HG03280 (cell line): ENCODE results near the gene PRR9.
"Not testable (repeated sequence)": the region's sequence is repeated elsewhere in the genome, so short reads cannot be mapped to it uniquely, and the experiment has no call there.

Source experiments
- ATAC-seq: cut with Tn5 transposase; IDR thresholded peaks from one replicate; pipeline ENCODE4 v1.9.1; 2021; ENCODE audit warnings: mild to moderate bottlenecking, moderate library complexity; ENCODE audit not compliant: unreplicated experiment

The PRR9 gene

GRCh38 chr1:153217212-153217611, at the start of gene PRR9:
Gene PRR9, plus strand, starts transcription at chr1:153217584. Its CDS starts 561 bp downstream, at chr1:153218145.
- no peak for ATAC-seq

DNA sequence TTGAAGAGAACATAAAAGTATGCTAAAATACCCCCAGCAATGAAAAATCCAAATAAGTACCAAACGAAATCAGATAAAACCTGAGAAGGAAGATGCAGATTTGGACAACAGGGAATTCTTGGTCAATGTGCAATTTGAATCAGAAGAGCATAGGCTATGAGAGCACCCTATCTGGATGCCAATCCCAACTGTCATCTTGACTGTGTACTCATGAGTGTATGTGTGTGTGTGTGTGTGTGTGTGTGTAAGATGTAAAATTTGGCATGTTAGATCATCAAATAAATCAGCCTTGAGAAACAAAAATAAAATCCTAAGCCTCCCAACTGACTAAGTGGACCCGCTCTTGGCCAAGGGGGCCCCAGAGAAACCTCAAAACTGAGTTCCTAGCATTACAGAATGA, 48.7 kb upstream of the PRR9 start:
- ATAC-seq: no peak

DNA sequence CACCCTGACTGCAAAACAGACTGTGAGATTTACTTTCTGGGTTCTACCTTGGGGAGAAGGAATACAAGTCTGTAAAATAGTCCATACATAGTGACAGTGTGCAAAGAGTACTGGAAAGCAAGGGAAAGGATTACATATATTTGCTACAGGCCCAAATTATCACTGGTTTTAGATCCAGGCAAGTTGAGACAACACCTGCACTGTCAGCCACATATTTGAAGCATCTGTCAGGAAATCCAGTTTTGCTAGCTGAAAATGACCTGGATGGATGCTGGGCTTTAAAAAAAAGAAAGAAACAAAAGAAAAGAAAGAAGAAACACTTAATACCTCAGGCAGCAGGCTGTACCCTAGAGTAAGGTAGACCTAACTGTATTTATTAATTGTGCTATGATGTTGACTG, 42.8 kb upstream of the PRR9 start:
- ATAC-seq: no peak

DNA sequence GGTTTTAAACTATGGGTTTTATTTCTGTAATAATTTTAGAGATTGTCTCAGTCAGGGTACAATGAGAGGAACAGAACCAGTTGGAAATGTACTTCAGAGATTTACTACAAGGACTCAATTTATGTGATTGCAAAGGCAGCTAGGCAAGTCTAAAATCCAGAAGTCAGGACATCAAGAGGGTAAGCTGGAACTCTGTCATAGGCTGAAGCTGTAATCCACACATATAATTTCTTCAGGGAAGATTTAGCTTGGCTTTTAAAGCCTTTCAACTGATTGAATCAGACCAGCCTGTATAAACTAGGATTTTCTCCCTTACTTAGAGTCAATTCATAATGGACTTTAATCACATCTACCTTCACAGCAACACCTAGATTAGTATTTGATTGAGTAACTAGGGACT, 38.5 kb upstream of the PRR9 start:
- no peak for ATAC-seq

GRCh38 chr1:153180556-153180955, 36.8 kb upstream of the PRR9 start:
- no peak for ATAC-seq

- ATAC-seq: not testable (repeated sequence)
These were observed 29.1 kb upstream of the PRR9 start for GRCh38 chr1:153188301-153188700.

DNA sequence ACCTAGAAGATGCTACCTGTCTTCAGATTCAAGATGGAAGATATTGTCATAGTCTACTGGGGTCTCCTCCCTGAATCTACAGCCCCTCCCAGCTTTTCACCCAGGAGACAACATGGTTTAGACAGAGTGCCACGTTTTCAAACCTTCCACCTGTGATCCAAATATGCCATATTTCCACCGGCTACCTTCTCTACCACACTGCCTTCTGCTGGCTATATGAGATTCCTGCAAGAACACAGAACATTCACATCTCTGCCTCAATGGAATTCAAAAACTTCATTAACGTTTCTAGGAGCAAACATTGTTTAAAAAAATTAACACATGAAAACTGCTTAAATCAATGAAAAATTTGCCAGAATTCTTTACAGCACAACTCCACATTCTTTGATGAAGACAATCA, 27.0 kb upstream of the PRR9 start:
- ATAC-seq: no peak

- ATAC-seq: no peak
These were observed 24.7 kb upstream of the PRR9 start for GRCh38 chr1:153192697-153193096.

DNA sequence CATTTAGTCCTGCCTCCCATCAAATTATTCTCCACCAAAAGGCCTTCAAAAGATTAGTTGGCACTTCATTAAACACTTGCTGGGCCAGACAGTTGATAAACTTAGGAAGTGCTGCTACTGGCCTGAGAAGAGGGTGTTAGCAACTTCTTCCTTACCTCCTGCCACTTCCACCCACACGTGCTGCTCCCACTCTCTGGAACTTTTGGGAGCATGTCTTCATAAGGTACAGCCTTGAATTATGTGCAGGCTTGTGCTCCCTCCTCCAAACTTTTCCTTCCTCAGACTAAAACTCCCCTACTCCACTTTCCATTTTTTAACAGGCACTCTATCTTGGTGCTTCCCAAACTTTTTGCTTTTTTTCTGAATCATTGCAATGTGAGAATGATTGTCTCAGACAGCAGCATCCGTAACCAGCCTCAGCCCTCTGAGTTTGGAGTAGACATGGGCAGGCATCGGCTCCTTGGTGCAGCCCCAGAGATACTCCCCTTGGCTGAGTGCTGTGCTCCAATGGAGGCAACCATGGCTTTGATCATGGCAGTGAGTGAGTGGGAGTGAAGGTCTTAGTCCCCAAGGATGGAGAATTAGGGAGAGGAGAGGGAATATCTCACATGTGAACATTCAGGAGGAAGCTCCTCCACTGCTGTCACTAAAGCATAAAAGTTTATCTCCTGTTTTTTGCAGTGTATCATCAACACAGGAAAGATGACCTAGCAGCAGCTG, 22.9 kb upstream of the PRR9 start:
- no peak for ATAC-seq

- no peak for ATAC-seq
These were observed 22.2 kb upstream of the PRR9 start for GRCh38 chr1:153195216-153195615.

DNA sequence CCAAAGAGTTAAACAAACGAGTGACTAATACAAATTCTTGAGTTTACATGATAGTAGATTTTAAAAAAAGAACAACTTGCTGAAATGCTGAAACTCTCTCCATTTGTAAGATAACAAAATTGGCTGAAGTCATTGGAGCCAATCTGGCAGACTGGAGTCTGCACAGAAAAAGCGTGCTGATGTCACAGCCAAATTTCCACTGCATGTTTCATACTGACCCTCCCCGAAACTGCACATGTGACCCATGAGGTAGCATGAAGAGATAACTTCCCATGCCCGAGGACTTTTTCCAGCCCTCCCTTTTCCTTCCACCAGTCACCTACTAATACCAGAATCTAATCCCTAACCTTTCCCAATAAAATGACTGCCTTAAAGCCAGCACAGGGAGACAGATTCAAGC, 15.4 kb upstream of the PRR9 start:
- ATAC-seq: no peak

GRCh38 chr1:153203130-153203529, 14.3 kb upstream of the PRR9 start, which contains the start of gene LELP1:
Gene LELP1, plus strand, starts transcription at chr1:153203430. Its CDS starts 1,278 bp downstream, at chr1:153204708.
- no peak for ATAC-seq

DNA sequence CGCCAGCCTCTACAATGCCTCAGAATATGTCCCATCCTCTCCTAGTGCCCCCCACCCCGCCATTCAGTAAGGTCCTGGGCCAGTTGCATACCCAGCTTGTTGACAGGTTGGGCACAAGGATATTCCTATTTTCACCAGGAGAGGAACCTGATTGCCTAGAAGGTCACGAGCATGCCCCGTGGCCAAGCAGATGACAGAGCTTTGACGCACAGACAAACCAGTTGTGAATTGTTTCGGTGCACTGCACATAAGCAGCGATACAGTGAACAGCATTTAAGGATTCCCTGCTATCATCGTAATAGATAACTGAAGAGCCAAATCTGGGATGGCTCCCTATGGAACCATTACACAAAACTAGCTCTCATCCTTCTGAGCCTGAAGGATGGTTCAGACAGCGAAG, 10.8 kb upstream of the PRR9 start:
- no peak for ATAC-seq

- no peak for ATAC-seq
These were observed 7.2 kb upstream of the PRR9 start for GRCh38 chr1:153210206-153210605.

DNA sequence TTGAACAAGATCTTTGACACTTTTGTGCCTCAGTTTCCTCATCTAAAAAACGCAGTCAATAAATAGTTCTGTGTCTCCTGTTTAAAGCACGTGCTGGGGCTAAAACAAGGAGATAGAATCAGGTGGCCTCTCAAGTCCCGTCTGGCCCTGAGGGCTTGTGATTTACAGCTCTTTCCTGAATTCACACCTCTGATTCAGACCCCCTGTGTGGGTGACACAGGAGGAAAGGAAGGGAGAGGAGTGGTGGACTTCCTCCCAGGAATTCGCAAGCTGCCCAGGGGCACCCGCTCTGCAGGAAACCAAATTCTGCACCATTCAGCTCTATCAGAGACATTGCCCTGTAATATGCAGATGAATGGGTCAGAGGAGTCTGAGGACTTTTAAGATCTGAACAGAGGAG, 5.2 kb upstream of the PRR9 start:
- ATAC-seq: no peak

GRCh38 chr1:153213519-153213918, 3.9 kb upstream of the PRR9 start:
- no peak for ATAC-seq

GRCh38 chr1:153217744-153218416, 496 bp downstream of the PRR9 start:
- ATAC-seq: no peak

DNA sequence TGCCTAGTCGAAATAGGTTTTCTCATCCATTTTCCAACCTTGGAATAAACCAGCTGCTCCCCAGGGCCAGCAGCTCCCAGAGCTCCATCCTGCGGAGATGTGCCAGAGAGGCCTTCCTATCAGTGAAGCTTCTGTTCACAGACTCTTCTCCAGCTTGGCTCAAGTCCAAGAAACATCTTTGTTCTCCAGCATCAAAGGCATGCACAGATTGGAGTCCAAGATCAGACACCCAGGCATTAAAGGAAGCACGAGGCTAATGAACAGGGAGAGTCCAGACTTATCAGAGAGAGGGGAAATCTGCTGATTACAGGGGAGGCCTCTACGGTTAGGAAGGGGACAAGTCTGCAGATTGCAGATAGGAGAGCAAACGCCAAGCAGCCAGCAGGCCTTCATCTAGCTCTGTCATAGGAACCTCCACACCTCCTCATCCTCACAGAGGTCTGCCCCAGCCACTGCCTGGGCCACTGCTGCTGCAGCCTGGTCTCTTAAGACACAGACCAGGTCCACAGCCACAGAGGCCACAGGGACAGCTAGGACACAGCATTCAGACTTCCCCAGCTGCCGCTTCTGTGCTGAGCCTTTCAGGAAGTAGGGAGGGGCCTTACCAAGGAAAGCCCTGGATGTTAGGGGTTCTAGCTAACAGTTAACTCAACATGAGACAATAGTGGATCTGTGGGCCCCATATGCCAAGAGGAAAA, 3.4 kb downstream of the PRR9 start:
- ATAC-seq: no peak

DNA sequence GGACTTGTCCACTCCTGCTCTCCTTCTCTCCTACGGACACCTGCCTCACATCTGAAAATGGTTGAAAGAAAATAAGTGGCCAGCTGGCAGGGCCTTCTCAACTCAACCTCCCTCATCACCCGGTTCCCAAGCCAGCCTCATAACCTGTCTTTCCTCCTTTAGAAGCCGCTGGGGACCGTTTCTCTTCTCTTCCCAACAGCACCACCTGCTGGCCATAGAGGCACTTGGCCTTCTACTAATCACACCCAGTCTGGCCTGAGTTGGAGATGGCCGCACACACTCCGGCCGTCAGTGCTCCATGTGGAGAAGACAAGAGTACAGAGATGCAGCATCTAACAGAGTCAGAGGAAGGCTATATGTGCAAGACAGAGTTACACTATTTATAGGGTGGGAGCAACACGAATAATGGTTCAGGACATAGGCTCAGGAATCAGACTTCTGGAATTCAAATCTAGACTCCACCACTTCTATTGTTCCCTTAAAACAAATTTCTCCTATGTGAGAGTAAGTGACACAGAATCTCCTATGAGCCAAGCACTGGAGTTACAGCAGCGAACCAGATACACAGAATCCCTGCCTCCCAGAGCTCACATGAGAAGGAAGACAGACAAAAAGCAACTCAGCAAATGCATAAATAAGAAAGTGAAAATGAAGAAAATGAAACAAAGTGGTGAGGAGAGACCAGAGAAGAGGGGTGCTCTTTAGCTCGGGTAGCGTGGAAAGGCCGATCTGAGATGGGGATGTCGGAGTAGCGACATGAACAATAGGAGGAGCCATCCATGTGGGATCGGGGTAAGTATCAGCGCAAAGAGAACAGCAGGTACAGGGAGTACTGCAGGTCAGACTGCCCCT, 5.9 kb downstream of the PRR9 start:
- ATAC-seq: peak; percentile 74

- no peak for ATAC-seq
These were observed 10.4 kb downstream of the PRR9 start for GRCh38 chr1:153227810-153228209.

DNA sequence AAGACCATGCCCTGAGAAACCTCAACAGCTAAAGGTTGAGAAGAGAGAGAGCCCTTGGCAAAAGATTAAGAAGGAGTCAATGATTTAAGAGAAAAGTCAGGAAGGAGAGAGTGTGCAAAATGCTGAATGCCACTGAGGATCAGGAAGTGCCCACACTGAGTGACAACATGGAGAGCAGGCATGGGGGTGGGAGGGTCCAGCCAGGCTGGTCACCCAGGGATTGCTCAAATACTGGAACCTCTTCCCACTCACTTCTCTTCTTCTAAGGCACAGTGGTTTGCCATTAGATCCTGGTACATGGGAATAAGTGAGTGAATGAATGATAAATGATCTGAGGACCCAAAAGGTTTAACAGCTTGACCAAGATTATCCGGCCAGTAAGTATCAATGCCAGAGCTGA, 11.1 kb downstream of the PRR9 start:
- ATAC-seq: no peak
